PC-3 (cell line): Measurements from ENCODE around the gene EP400. TPM values are rescaled to one million over a fixed set of nuclear protein-coding genes. Genes with fewer than 3 reads are reported as not detected.

Experiments used
- ATAC-seq: fragments of 200-7000 bp; cut with Tn5 transposase; 2 replicates; pipeline ENCODE4 v1.9.1; 2020; ENCODE audit warnings: mild to moderate bottlenecking, moderate library complexity
- BruUV-seq: library from RNA; stranded (reverse); fragments of 400-500 nt; replicated peaks from 2 replicates; lab custom pipeline; 2021; lab: Mats Ljungman, UMichigan
- CTCF ChIA-PET: fragments of 300-600 bp; sonication (Branson Sonifier 250); formaldehyde crosslinking; loops from one replicate; lab custom pipeline; 2022; ENCODE audit warnings: antibody characterized with exemption; lab: Charles Lee
- POLR2A ChIA-PET: fragments of 300-600 bp; sonication (Branson Sonifier 250); formaldehyde crosslinking; loops from one replicate; lab custom pipeline; 2022; ENCODE audit warnings: antibody characterized with exemption; ENCODE audit not compliant: unreplicated experiment; lab: Charles Lee
- DNase-seq: peaks from one replicate; pipeline ENCODE4 v3.0.0-alpha.2; 2015
- H2AFZ ChIP-seq: fragments of 300-600 bp; sonication (generic); 2 replicates; pipeline ENCODE4 v1.6.0; 2016; ENCODE audit warnings: antibody characterized with exemption, low read length
- H3F3A ChIP-seq: fragments of 300-600 bp; sonication (generic); one replicate; pipeline ENCODE4 v1.6.0; 2017; ENCODE audit warnings: antibody characterized with exemption, low read length, control low read depth, mild to moderate bottlenecking; ENCODE audit not compliant: unreplicated experiment
- H3K27ac ChIP-seq: fragments of 300-600 bp; sonication (generic); 2 replicates; pipeline ENCODE4 v1.5.1; 2016; ENCODE audit warnings: mild to moderate bottlenecking, low read length
- H3K27me3 ChIP-seq: fragments of 300-600 bp; sonication (generic); 2 replicates; pipeline ENCODE4 v1.6.1; 2016; ENCODE audit warnings: low read length, mixed read lengths
- H3K36me3 ChIP-seq: fragments of 300-600 bp; sonication (generic); 2 replicates; pipeline ENCODE4 v1.6.1; 2016; ENCODE audit warnings: low read depth, mixed run types, low read length, mixed read lengths
- H3K4me1 ChIP-seq: fragments of 300-600 bp; sonication (generic); 2 replicates; pipeline ENCODE4 v1.5.1; 2016; ENCODE audit warnings: low read length; ENCODE audit not compliant: insufficient read depth
- H3K4me2 ChIP-seq: fragments of 300-600 bp; sonication (generic); 2 replicates; pipeline ENCODE4 v1.6.0; 2016; ENCODE audit warnings: low read length
- H3K4me3 ChIP-seq: fragments of 300-600 bp; sonication (generic); 2 replicates; pipeline ENCODE4 v1.5.1; 2016; ENCODE audit warnings: mild to moderate bottlenecking, low read length, mixed read lengths
- H3K79me2 ChIP-seq: fragments of 300-600 bp; sonication (generic); 2 replicates; pipeline ENCODE4 v1.6.1; 2017; ENCODE audit warnings: low read length, mixed read lengths
- H3K9ac ChIP-seq: fragments of 300-600 bp; sonication (generic); 2 replicates; pipeline ENCODE4 v1.6.0; 2016; ENCODE audit warnings: mild to moderate bottlenecking, low read length
- H3K9me2 ChIP-seq: fragments of 300-600 bp; sonication (generic); replicated peaks from 2 replicates; pipeline ENCODE4 v1.6.1; 2016; ENCODE audit warnings: mixed run types, low read length, mixed read lengths
- H3K9me3 ChIP-seq: fragments of 300-600 bp; sonication (generic); 2 replicates; pipeline ENCODE4 v1.6.1; 2016; ENCODE audit warnings: low read length, mixed read lengths
- H4K20me1 ChIP-seq: fragments of 300-600 bp; sonication (generic); 2 replicates; pipeline ENCODE4 v1.6.1; 2016; ENCODE audit warnings: low read length, mixed read lengths
- EZH2 ChIP-seq: fragments of 300-600 bp; sonication (generic); IDR thresholded peaks from one replicate; pipeline ENCODE4 v1.6.1; 2017; ENCODE audit warnings: antibody characterized with exemption, mild to moderate bottlenecking, low read length; ENCODE audit not compliant: unreplicated experiment
- EZH2phosphoT487 ChIP-seq: fragments of 300-600 bp; sonication (generic); IDR thresholded peaks from 2 replicates; pipeline ENCODE4 v1.6.1; 2018; ENCODE audit warnings: mild to moderate bottlenecking, antibody characterized with exemption, low read length, borderline replicate concordance
- intact Hi-C: fragments of 100-400 bp; cut with micrococcal nuclease; formaldehyde crosslinking; loops from 2 replicates; pipeline ENCODE4 v1.9.0; 2023
- total RNA-seq: library from RNA; depleted of rRNA; stranded (reverse); fragments of >200 nt; gene quantifications from 2 replicates; pipeline ENCODE4 v1.2.3, GENCODE V29; 2014
- TF ChIP-seq, protein P1 (sequence below): fragments of 300-600 bp; sonication (generic); conservative IDR thresholded peaks from 2 replicates; pipeline ENCODE4 v1.5.1; 2017; ENCODE audit warnings: antibody characterized with exemption, low read depth, mild to moderate bottlenecking, low read length

EP400 gene
- total RNA-seq, 1 experiment from 2014 or later: 20.2 TPM

DNA sequence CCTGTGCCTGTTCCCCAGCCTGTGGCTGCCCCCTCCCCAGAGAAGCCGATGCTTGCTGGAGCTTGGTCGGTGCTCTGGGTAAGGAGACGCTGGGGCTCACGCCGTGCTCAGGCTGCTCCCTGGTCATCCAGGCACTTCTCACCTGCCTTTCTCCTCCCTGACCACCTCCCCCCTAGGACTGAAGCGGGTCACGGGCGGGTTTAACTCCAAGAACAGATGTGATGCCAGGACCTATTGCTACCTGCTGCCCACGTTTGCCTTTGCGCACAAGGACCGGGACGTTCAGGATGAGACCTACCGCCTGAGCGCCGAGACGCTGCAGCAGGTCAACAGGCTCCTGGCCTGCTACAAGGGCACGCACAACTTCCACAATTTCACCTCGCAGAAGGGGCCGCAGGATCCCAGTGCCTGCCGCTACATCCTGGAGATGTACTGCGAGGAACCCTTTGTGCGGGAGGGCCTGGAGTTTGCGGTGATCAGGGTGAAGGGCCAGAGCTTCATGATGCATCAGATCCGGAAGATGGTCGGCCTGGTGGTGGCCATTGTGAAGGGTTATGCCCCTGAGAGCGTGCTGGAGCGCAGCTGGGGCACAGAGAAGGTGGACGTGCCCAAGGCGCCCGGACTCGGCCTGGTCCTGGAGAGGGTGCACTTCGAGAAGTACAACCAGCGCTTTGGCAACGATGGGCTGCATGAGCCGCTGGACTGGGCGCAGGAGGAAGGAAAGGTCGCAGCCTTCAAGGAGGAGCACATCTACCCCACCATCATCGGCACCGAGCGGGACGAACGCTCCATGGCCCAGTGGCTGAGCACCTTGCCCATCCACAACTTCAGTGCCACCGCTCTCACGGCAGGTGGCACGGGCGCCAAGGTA is 8.4 kb upstream of the EP400 start:
- intact Hi-C loops: no loop called here
- H2AFZ ChIP-seq: no peak overlapping the region
- H3K4me2 ChIP-seq: no peak overlapping the region
- DNase-seq: no peak
- H3K36me3 ChIP-seq: peaks cover 50% of the 10 kb centered on the region
- H3K9me2 ChIP-seq: no peaks in the 10 kb centered on the region
- no peaks in the 10 kb centered on the region for H3F3A ChIP-seq
- no peaks in the 10 kb centered on the region for H4K20me1 ChIP-seq
- no peak overlapping the region for H3K27ac ChIP-seq
- no peaks in the 10 kb centered on the region for H3K9me3 ChIP-seq
- no peak overlapping the region for H3K9ac ChIP-seq
- no peak for TF ChIP-seq EZH2
- no peak for TF ChIP-seq EZH2phosphoT487
- TF ChIP-seq, protein P1, sequence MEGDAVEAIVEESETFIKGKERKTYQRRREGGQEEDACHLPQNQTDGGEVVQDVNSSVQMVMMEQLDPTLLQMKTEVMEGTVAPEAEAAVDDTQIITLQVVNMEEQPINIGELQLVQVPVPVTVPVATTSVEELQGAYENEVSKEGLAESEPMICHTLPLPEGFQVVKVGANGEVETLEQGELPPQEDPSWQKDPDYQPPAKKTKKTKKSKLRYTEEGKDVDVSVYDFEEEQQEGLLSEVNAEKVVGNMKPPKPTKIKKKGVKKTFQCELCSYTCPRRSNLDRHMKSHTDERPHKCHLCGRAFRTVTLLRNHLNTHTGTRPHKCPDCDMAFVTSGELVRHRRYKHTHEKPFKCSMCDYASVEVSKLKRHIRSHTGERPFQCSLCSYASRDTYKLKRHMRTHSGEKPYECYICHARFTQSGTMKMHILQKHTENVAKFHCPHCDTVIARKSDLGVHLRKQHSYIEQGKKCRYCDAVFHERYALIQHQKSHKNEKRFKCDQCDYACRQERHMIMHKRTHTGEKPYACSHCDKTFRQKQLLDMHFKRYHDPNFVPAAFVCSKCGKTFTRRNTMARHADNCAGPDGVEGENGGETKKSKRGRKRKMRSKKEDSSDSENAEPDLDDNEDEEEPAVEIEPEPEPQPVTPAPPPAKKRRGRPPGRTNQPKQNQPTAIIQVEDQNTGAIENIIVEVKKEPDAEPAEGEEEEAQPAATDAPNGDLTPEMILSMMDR: no peak
- no peaks in the 10 kb centered on the region for H3K27me3 ChIP-seq
- ChIA-PET POLR2A (no interaction called here), CTCF (no interaction called here)
- no peak overlapping the region for H3K4me3 ChIP-seq
- no peak for ATAC-seq
- no peaks in the 10 kb centered on the region for H3K4me1 ChIP-seq
- no peaks in the 10 kb centered on the region for H3K79me2 ChIP-seq
- BruUV-seq: no TSS peak

GRCh38 chr12:131941987-131942341 is 7.8 kb upstream of the EP400 start:
- H2AFZ ChIP-seq: no peak overlapping the region
- CTCF ChIA-PET: no interaction called here

More at GRCh38 chr12:131941987-131942341, 7.8 kb upstream of the EP400 start:
- Histone ChIP-seq H3K9me3 (no peaks in the 10 kb centered on the region), H3K27me3 (no peaks in the 10 kb centered on the region), H4K20me1 (no peaks in the 10 kb centered on the region), H3K9ac (no peak overlapping the region), H3K27ac (no peak overlapping the region), H3K4me1 (no peaks in the 10 kb centered on the region), H3K9me2 (no peaks in the 10 kb centered on the region), H3K4me2 (no peak overlapping the region), H3K79me2 (no peaks in the 10 kb centered on the region), H3K4me3 (no peak overlapping the region), H3K36me3 (peaks cover 44% of the 10 kb centered on the region), H3F3A (no peaks in the 10 kb centered on the region)
- POLR2A ChIA-PET: no interaction called here
- BruUV-seq: no TSS peak
- no peak for DNase-seq
- intact Hi-C loops: no loop called here
- ATAC-seq: no peak
- TF ChIP-seq, protein P1: no peak
- TF ChIP-seq EZH2phosphoT487 (no peak), EZH2 (no peak)
